Measurements from ENCODE around the gene PPIF.

Gene PPIF

GRCh38 chr10:79313911-79314439, 33.3 kb upstream of the PPIF start:
- DNase-seq (ENCODE audit: low read depth in 2 of 2): no peak

GRCh38 chr10:79314761-79315601, 32.3 kb upstream of the PPIF start:
- DNase-seq (ENCODE audit: low read depth in 2 of 2): no peak

GRCh38 chr10:79315602-79315920, 31.7 kb upstream of the PPIF start:
- no peak for DNase-seq (ENCODE audit: low read depth in 2 of 2)

- DNase-seq (ENCODE audit: low read depth in 2 of 2): no peak
Measured at GRCh38 chr10:79316671-79317431, 30.4 kb upstream of the PPIF start.

- DNase-seq (ENCODE audit: low read depth in 2 of 2): no peak
Measured at GRCh38 chr10:79318369-79318768, 28.9 kb upstream of the PPIF start.

GRCh38 chr10:79319115-79319771, 28.0 kb upstream of the PPIF start:
- no peak for DNase-seq (ENCODE audit: low read depth in 2 of 2)

DNA sequence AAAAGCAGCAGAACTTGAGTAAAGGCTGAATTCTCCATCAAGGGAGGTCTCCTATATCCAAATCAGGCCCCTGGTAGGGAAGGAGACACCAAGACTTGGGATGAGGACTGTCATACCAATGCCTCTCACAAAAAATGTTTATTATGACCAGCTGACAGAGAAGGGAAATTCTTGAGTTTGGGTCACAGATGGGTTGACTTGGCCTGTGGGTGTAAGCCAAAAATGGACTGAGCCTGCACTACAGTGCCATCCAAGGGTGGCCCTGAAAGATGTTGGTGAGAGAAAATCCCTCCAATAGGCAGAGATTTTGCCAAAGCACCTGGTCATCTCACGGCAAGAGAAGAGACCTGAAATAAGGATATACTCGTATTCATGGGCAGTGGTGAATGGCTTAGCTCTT, 27.0 kb upstream of the PPIF start:
- no peak for DNase-seq (ENCODE audit: low read depth in 2 of 2)

GRCh38 chr10:79320820-79321493, 26.3 kb upstream of the PPIF start:
- DNase-seq (ENCODE audit: low read depth in 2 of 2): no peak

DNA sequence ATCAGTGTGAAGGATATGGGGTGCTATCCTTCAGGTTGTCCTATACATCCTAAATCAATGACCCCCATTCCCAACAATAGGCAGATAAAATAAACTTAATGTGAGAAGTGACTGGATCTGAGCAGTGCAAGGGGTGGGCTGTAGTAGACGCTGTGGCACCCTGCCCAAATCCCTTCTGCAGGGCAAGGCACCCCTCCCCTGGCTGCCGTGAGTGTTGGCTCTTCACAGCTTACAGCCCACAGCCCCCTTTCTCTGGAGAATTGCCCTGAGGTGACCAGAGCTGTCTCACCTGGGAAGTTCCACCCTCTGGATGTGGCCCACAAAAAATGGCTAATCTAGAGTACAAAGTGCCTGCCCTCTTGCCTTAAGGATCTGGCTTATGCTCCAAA, 25.8 kb upstream of the PPIF start:
- DNase-seq (ENCODE audit: low read depth in 2 of 2): no peak

DNA sequence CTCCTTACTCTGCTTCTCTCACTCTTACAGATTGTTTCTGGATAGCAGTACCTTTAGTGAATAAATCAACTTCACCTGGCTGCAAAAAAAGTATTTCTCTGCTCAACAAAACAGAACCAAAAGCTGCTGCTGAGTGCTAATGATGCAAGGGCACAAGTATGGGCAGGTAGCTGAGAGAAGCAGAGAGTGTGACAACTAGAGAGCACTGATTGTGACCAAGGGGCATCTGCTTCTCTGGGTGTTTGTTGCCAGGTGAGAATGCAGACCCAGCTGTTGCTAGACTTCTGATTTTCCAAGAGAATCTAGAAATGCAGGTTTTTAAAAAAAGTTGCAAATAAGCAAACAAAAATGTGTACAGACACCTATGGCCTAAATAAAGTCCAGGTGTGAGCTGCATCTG, 25.3 kb upstream of the PPIF start:
- no peak for DNase-seq (ENCODE audit: low read depth in 2 of 2)

- peak; percentile 42 to 58 for DNase-seq (ENCODE audit: low read depth in 2 of 2)
Measured at GRCh38 chr10:79322616-79323543, 24.4 kb upstream of the PPIF start.

- no peak for DNase-seq (ENCODE audit: low read depth in 2 of 2)
Measured at GRCh38 chr10:79323602-79324001, 23.7 kb upstream of the PPIF start.

- no peak for DNase-seq (ENCODE audit: low read depth in 2 of 2)
Measured at GRCh38 chr10:79324032-79324695, 23.1 kb upstream of the PPIF start.

DNA sequence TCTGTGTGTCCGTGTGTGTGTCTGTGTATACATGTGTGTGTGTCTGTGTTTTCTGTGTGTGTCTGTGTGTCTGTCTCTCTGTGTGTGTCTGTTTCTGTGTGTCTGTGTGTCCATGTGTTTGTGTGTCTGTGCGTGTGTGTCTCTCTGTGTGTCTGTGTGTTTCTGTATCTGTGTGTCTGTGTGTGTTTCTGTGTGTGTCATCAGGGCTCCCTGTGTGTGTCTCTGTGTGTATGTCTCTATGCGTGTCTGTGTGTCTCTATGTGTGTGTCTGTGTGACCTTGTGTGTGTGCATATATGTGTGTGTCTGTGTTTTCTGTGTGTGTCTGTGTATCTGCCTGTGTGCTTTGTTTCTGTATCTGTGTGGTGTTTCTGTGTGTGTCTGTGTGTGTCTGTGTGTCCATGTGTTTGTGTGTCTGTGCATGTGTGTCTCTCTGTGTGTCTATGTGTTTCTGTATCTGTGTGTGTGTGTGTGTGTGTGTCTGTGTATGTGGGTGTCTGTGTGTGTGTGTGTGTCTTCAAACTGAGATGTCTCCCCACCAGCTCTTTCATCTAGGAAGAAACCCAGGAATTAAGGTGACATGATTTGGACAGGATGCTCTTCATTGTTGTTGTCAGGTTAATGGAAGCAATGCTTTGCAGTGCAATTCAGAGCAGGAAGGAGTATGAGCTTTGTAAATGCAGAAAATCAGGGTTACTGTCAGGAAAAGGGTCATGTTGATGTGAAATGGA, 20.7 kb upstream of the PPIF start:
- no peak for DNase-seq (ENCODE audit: low read depth in 2 of 2)

DNA sequence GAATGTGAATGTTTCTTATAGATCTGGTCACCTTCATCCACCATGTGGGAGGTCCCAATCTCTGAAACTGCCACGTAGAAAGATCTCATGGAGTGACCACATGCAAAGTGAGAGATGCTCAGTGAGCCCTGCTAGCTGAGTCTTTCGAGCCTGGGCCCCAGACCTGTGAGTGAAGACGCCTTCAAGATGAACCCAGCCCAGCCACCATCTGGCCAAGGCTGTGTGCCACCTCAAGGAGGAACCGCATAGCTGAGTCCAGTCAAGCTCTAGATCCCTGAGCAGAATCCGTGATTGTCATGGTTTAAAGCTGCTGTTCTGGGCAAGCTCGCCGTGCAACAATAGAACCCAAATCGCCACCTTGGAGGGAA, 20.2 kb upstream of the PPIF start:
- DNase-seq (ENCODE audit: low read depth in 2 of 2): no peak

- no peak for DNase-seq (ENCODE audit: low read depth in 2 of 2)
Measured at GRCh38 chr10:79328147-79328701, 19.0 kb upstream of the PPIF start.

GRCh38 chr10:79328737-79329504, 18.3 kb upstream of the PPIF start:
- no peak for DNase-seq (ENCODE audit: low read depth in 2 of 2)

GRCh38 chr10:79329529-79329928, 17.7 kb upstream of the PPIF start:
- DNase-seq (ENCODE audit: low read depth in 2 of 2): no peak

DNA sequence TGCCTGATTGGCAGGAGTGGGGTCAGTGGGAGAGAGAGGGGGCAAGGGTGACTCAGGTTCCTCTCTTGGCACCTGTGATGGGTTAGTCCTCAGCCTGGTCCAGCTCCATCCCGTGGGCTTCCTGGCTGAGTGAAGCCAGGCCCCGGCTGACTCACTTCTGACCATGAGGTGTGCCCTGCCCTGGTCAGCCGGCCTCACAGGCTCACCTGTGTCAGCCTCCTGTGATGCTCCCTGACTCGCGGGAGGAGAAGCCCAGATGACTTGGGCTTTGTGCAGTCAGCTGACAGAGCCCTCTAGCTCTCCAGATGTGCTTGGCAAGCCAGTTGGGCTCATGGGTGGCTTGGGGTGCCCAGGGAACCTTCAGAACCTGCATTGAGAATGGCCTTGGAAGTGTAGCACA, 16.0 kb upstream of the PPIF start:
- DNase-seq (ENCODE audit: low read depth in 2 of 2): no peak

All from stimulated activated CD4-positive, alpha-beta T cell treated with anti-CD3 and anti-CD28 coated beads, Interleukin-1b, Interleukin-23, amount 100 ng/mL, for 4 hours (primary cell).